K562 (cell line): Measurements from ENCODE around the gene MRPL54. TPM values are rescaled to one million over a fixed set of nuclear protein-coding genes. Genes with fewer than 3 reads are reported as not detected.

Experiments
- CBX3 ChIP-seq, 2 experiments: IDR thresholded peaks; 1 replicate in 1 of 2; 2 replicates in 1 of 2; pipeline ENCODE4 v1.6.1; 2012; ENCODE audit warnings: inconsistent platforms in 2 of 2, low read length in 2 of 2, borderline replicate concordance in 1 of 2, control low read depth in 1 of 2
- CREM ChIP-seq: IDR thresholded peaks from 2 replicates; pipeline ENCODE4 v1.6.1; 2014; ENCODE audit warnings: antibody characterized with exemption, low read depth
- FOXK2 ChIP-seq, 2 experiments: fragments of 450-650 bp; IDR thresholded peaks in 1 of 2; conservative IDR thresholded peaks in 1 of 2; 2 replicates each; pipeline ENCODE4 v1.6.1; 2016; ENCODE audit warnings: low read depth in 2 of 2, mild to moderate bottlenecking in 1 of 2
- JUNB ChIP-seq: fragments of 450-650 bp; formaldehyde crosslinking; conservative IDR thresholded peaks from 2 replicates; pipeline ENCODE4 v1.4.0; 2020; ENCODE audit warnings: mild to moderate bottlenecking
- NFRKB ChIP-seq: fragments of 450-650 bp; IDR thresholded peaks from 2 replicates; pipeline ENCODE4 v1.6.1; 2016; ENCODE audit warnings: low read depth
- NONO ChIP-seq, 2 experiments: fragments of 200-400 bp in 1 of 2; fragments of 450-650 bp in 1 of 2; formaldehyde crosslinking in 1 of 2; IDR thresholded peaks; 2 replicates each; pipeline ENCODE4 v1.6.1; 2017; ENCODE audit warnings: low read depth in 2 of 2, mild to moderate bottlenecking in 2 of 2, moderate library complexity in 2 of 2, low read length in 1 of 2
- PHF21A ChIP-seq: fragments of 450-650 bp; IDR thresholded peaks from 2 replicates; pipeline ENCODE4 v1.6.1; 2017; ENCODE audit warnings: low read depth, borderline replicate concordance
- PML ChIP-seq: IDR thresholded peaks from 2 replicates; pipeline ENCODE4 v1.6.1; 2012; ENCODE audit warnings: low read length, inconsistent platforms
- RBM34 ChIP-seq: fragments of 200-400 bp; formaldehyde crosslinking; IDR thresholded peaks from 2 replicates; pipeline ENCODE4 v1.6.1; 2018; ENCODE audit warnings: low read length, borderline replicate concordance; ENCODE audit not compliant: insufficient read depth
- RUNX1 ChIP-seq: sonication (generic); IDR thresholded peaks from 2 replicates; pipeline ENCODE4 v1.6.1; 2016; ENCODE audit warnings: antibody characterized with exemption, low read depth
- SRF ChIP-seq, 2 experiments: fragments of 250-450, 450-650 bp in 1 of 2; sonication (Bioruptor Pico) in 1 of 2; sonication (generic) in 1 of 2; formaldehyde crosslinking; IDR thresholded peaks; 2 replicates each; pipeline versions ENCODE4 v1.5.0 to v1.5.1; 2020 to 2022; ENCODE audit warnings: mild to moderate bottlenecking in 1 of 2, missing genetic modification reagents in 1 of 2
- TAF1 ChIP-seq: IDR thresholded peaks from 2 replicates; pipeline ENCODE4 v1.6.1; 2011; ENCODE audit warnings: mild to moderate bottlenecking, low read length, moderate library complexity; ENCODE audit not compliant: insufficient read depth, control insufficient read depth, severe bottlenecking; ENCODE audit errors: extremely low read depth
- THRAP3 ChIP-seq: fragments of 450-650 bp; IDR thresholded peaks from 2 replicates; pipeline ENCODE4 v1.6.1; 2016; ENCODE audit warnings: mild to moderate bottlenecking, inconsistent platforms, borderline replicate concordance
- TRIM24 ChIP-seq, 2 experiments: fragments of 450-650 bp; IDR thresholded peaks; 2 replicates each; pipeline ENCODE4 v1.6.1; 2016
- ZFX ChIP-seq: sonication (generic); formaldehyde crosslinking; IDR thresholded peaks from 2 replicates; pipeline ENCODE4 v1.8.0; 2022; ENCODE audit warnings: mild to moderate bottlenecking, missing genetic modification reagents, moderate library complexity
- ZNF143 ChIP-seq: sonication (generic); formaldehyde crosslinking; IDR thresholded peaks from 2 replicates; pipeline ENCODE4 v1.9.0; 2022; ENCODE audit warnings: mild to moderate bottlenecking, missing genetic modification reagents
- ZNF507 ChIP-seq: conservative IDR thresholded peaks from 2 replicates; pipeline ENCODE4 v1.6.1; 2017; ENCODE audit warnings: missing genetic modification characterization, missing compliant biosample characterization
- polyA plus RNA-seq, 8 experiments: library from polyadenylated mRNA; depleted of rRNA in 4 of 8; stranded (reverse) in 5 of 8; unstranded in 3 of 8; fragments of >200 nt; fragmentation: Nextera tagmentation in 2 of 8; fragmentation: Illumina TruSeq in 1 of 8; extraction: Ambion mirVana in 2 of 8; extraction: Trizol in 1 of 8; gene quantifications; 2 replicates each; pipeline versions ENCODE4 v1.2.1 to v1.2.3, GENCODE V29; 2011 to 2014; ENCODE audit warnings: inconsistent platforms in 1 of 8, missing spikeins in 1 of 8
- total RNA-seq, 7 experiments: library from RNA; depleted of rRNA in 6 of 7; stranded (reverse); fragments of >200 nt in 6 of 7; fragmentation: Illumina TruSeq in 2 of 7; extraction: Trizol in 2 of 7; gene quantifications; 2 replicates each; pipeline versions ENCODE4 v1.2.1 to v1.2.3, GENCODE V29; 2011 to 2021; ENCODE audit warnings: low replicate concordance in 1 of 7
- TF ChIP-seq, protein P1 (sequence below): fragments of 450-650 bp; conservative IDR thresholded peaks from 2 replicates; pipeline ENCODE4 v1.6.1; 2016; ENCODE audit warnings: missing genetic modification characterization, low read depth, mild to moderate bottlenecking, control low read depth, missing compliant biosample characterization
- TF ChIP-seq, protein P2 (sequence below): fragments of 450-650 bp; IDR thresholded peaks from 2 replicates; pipeline ENCODE4 v1.6.1; 2017; ENCODE audit warnings: antibody characterized with exemption
- TF ChIP-seq, protein P3 (sequence below): fragments of 450-650 bp; IDR thresholded peaks from 2 replicates; pipeline ENCODE4 v1.6.1; 2018; ENCODE audit not compliant: partially characterized antibody

MRPL54 gene
- total and polyA plus RNA-seq, 9 of the 15 experiments (the other 6 are each of a cell fraction or from before 2014, with no cell fraction given) = 3.5 to 120 (median 56.9) TPM

DNA sequence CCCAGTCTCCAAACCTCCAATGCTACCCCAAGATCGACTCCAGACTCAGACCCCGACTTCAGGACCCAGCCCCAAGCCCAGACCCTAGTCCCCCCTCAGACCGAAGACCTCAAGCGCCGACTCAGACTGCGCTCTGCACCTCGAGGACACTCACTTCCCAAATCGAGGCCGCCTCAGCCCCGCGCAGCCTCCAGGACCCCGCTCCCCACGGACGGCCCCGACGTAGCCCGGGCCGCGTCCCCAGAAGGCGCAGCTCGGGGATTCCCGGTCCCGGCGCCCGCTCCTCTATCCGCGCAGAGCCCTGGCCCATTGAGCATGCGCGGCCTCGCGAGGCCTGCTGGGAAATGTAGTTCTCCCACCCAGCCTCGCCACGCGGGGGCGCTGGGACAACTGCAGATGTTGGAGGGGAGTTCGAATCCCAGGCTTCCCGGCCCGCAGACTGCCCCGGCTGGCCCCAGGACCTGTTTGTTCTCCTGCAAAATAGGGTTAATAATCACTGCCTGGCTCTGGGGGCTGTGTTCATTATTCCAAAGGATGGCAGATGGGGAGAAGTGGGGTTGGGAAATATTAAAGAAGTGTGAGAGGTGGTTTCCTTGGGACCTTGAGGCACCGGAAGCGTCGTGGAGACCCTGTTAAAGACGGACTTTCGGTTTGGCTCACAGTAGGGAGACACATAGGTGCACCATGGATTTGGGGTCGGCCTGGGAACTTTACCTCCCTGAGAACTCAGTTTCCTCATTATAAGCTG, 926 bp upstream of the MRPL54 start, which contains the start of gene APBA3 (continued):
- TF ChIP-seq FOXK2 (conservative IDR thresholded peaks at IDR 0.05 in 1 of 2, IDR thresholded peaks at IDR 0.05 in 1 of 2; ENCODE audit: low read depth in 2 of 2) (peak; percentile 65 to 71; a peak in 2 of 4 replicates), ZNF143 (CRISPR knock-in tag) (peak; percentile 99), NONO (IDR thresholded peaks at IDR 0.05; ENCODE audit: low read depth in 2 of 2, low read length in 1 of 2) (no peak), CREM (peak; percentile 67), PHF21A (peak; percentile 78; the same call in 1 of the 2 replicates), SRF (CRISPR knock-in tag; IDR thresholded peaks at IDR 0.05) (peak in 1 of 2 experiments; percentile 34; a peak in 1 of 4 replicates), NFRKB (0 out of 2 replicates have a peak, but pooled peaks have one; percentile 38), JUNB (CRISPR knock-in tag) (no peak), CBX3 (IDR thresholded peaks at IDR 0.05; ENCODE audit: borderline replicate concordance in 1 of 2, low read length in 2 of 2) (peak in 1 of 2 experiments; percentile 69; a peak in 1 of 3 replicates), RUNX1 (no peak), RBM34 (no peak), TRIM24 (IDR thresholded peaks at IDR 0.05) (peak in 1 of 2 experiments; percentile 95; a peak in 2 of 4 replicates), TAF1 (no peak), THRAP3 (peak; percentile 99), PML (0 out of 2 replicates have a peak, but pooled peaks have one; percentile 32), ZFX (CRISPR knock-in tag) (peak; percentile 51; the same call in 1 of the 2 replicates), ZNF507 (tag) (no peak)
- TF ChIP-seq, protein P1, sequence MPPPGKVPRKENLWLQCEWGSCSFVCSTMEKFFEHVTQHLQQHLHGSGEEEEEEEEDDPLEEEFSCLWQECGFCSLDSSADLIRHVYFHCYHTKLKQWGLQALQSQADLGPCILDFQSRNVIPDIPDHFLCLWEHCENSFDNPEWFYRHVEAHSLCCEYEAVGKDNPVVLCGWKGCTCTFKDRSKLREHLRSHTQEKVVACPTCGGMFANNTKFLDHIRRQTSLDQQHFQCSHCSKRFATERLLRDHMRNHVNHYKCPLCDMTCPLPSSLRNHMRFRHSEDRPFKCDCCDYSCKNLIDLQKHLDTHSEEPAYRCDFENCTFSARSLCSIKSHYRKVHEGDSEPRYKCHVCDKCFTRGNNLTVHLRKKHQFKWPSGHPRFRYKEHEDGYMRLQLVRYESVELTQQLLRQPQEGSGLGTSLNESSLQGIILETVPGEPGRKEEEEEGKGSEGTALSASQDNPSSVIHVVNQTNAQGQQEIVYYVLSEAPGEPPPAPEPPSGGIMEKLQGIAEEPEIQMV (tag) = no peak
- TF ChIP-seq, protein P2, sequence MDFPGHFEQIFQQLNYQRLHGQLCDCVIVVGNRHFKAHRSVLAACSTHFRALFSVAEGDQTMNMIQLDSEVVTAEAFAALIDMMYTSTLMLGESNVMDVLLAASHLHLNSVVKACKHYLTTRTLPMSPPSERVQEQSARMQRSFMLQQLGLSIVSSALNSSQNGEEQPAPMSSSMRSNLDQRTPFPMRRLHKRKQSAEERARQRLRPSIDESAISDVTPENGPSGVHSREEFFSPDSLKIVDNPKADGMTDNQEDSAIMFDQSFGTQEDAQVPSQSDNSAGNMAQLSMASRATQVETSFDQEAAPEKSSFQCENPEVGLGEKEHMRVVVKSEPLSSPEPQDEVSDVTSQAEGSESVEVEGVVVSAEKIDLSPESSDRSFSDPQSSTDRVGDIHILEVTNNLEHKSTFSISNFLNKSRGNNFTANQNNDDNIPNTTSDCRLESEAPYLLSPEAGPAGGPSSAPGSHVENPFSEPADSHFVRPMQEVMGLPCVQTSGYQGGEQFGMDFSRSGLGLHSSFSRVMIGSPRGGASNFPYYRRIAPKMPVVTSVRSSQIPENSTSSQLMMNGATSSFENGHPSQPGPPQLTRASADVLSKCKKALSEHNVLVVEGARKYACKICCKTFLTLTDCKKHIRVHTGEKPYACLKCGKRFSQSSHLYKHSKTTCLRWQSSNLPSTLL = 0 out of 2 replicates have a peak, but pooled peaks have one; percentile 48
- TF ChIP-seq, protein P3, sequence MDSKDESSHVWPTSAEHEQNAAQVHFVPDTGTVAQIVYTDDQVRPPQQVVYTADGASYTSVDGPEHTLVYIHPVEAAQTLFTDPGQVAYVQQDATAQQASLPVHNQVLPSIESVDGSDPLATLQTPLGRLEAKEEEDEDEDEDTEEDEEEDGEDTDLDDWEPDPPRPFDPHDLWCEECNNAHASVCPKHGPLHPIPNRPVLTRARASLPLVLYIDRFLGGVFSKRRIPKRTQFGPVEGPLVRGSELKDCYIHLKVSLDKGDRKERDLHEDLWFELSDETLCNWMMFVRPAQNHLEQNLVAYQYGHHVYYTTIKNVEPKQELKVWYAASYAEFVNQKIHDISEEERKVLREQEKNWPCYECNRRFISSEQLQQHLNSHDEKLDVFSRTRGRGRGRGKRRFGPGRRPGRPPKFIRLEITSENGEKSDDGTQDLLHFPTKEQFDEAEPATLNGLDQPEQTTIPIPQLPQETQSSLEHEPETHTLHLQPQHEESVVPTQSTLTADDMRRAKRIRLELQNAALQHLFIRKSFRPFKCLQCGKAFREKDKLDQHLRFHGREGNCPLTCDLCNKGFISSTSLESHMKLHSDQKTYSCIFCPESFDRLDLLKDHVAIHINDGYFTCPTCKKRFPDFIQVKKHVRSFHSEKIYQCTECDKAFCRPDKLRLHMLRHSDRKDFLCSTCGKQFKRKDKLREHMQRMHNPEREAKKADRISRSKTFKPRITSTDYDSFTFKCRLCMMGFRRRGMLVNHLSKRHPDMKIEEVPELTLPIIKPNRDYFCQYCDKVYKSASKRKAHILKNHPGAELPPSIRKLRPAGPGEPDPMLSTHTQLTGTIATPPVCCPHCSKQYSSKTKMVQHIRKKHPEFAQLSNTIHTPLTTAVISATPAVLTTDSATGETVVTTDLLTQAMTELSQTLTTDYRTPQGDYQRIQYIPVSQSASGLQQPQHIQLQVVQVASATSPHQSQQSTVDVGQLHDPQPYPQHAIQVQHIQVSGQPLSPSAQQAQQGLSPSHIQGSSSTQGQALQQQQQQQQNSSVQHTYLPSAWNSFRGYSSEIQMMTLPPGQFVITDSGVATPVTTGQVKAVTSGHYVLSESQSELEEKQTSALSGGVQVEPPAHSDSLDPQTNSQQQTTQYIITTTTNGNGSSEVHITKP = peak; percentile 87
